IPS DF 4.7 (cell line): ENCODE data around the gene BTNL9.
A peak's percentile ranks its signal among the peaks of the same experiment; 100 is the strongest.
"Not testable (repeated sequence)": the region's sequence is repeated elsewhere in the genome, so short reads cannot be mapped to it uniquely, and the experiment has no call there.

Experiments used
- DNase-seq: peaks from one replicate; pipeline ENCODE4 v3.0.0-alpha.2; 2013; ENCODE audit warnings: low spot score; ENCODE audit errors: extremely low read depth

Gene BTNL9

DNA sequence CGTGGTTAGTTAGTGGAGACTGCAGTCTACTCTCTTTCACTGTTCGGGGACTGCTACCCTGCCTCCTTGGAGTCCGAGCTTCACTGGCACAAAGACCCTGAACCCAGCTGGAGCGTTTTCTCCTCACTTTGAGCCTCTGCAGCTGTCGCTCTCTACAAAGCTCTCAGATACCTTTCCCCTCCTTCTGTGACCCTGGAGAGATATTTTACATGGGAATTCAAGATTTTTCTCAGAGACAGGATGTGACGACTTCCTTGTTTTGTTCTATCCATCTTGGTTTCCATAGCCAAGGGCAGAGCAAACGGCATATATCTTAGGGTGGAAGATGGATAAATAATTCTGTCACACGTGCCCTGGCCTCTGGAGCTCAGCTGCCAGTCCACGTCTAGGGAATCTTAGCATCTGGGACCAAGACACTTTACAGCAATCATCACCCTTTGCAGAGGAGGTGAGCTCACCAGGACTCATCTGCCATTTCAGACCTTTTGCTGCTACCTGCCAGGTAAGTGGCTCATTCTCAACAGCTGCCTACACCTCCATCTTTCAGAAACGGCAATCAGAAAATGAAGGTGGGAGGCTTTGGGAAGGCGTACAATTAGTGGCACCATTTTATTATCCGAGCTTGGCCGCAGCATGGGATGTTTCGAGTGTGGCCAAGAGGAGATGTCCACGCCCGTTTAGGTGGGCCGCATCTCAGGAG is at the start of gene BTNL9:
Gene BTNL9, plus strand, starts transcription at position 336 of the 700 bp plus-strand sequence. CDS start 5,224 bp downstream, outside the sequence.
- DNase-seq = no peak

DNA sequence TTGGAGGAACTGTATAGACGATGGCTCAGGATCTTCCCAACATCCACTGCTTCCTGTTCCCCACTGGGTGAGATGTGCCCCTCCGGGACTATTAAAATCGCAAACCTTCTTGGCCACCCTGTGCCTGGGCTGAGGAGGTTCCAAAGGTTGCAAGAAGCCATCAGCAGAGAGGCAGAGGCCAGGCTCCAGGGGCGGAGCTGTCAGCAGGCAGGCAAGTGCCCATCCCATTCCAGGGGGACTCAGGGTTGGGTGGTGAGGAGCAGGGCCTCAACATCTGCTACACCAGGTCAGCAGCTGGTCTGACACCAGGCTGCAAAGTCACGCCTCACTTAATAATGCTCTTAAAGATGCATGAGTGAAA is 49.2 kb upstream of the BTNL9 start:
- DNase-seq = no peak

DNA sequence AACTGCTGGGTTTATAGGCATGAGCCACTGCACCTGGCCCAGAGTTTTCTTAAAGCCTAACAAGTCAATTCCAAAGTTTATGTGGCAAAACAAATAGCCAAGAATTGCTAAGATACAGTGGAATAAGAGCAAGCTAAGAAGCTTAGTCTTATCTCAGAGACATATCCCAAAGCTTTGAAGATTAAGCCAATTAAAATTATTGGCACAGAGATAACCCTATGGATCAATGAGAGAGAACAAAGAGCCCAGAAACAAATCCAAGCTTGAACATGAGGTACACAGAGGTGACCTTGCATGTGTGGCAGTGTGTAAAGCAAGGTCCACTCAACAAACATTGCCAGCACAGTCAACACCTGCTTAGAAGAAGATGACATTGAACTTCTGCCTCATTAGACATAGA is 38.1 kb upstream of the BTNL9 start:
- no peak for DNase-seq

DNA sequence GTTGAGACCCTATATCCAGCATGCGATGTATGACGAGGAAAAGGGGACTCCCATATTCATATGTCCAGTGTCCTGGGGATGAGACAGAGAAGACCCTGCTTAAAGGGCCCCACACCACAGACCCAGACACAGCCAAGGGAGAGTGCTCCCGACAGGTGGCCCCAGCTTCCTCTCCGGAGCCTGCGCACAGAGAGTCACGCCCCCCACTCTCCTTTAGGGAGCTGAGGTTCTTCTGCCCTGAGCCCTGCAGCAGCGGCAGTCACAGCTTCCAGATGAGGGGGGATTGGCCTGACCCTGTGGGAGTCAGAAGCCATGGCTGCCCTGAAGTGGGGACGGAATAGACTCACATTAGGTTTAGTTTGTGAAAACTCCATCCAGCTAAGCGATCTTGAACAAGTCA is 34.3 kb upstream of the BTNL9 start:
- DNase-seq = no peak

DNA sequence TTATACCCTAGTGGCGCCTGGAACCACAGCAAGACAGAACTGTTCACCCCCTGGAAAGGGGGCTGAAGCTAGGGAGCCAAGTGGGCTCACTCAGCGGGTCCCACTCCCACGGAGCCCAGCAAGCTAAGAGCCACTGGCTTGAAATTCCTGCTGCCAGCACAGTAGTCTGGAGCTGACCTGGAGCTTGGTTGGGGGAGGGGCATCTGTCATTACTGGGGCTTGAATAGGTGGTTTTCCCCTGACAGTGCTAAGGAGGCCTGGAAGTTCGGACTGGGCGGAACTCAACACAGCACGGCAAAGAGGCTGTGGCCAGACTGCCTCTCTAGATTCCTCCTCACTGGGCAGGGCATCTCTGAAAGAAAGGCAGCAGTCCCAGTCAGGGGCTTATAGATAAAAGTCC is 31.9 kb upstream of the BTNL9 start:
- DNase-seq = no peak

DNA sequence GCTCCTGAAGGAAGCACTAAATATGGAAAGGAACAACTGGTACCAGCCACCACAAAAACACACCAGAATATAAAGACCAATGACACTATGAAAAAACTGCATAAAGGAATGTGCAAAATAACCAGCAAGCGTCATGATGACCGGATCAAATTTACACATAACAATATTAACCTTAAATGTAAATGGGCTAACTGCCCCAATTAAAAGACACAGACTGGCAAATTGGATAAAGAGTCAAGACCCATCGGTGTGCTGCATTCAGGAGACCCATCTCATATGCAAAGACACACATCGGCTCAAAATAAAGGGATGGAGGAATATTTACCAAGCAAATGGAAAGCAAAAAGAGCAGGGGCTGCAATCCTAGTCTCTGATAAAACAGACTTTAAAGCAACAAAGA is 30.0 kb upstream of the BTNL9 start:
- DNase-seq = not testable (repeated sequence)

DNA sequence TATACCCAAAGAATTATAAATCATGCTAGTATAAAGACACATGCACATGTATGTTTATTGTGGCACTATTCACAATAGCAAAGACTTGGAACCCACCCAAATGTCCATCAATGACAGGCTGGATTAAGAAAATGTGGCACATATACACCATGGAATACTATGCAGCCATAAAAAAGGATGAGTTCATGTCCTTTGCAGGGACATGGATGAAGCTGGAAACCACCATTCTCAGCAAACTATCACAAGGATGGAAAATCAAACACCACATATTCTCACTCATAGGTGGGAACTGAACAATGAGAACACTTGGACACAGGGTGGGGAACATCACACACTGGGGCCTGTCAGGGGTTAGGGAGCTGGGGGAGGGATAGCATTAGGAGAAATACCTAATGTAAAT is 25.4 kb upstream of the BTNL9 start:
- DNase-seq = not testable (repeated sequence)

DNA sequence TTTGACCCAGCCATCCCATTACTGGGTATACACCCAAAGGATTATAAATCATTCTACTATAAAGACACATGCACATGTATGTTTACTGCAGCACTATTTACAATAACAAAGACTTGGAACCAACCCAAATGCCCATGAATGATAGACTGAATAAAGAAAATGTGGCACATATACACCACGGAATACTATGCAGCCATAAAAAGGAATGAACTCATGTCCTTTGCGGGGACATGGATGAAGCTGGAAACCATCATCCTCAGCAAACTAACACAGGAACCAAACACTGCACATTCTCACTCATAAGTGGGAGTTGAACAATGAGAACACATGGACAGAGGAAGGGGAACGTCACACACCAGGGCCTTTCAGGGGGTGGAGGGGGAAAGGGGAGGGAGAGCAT is 22.6 kb upstream of the BTNL9 start:
- not testable (repeated sequence) for DNase-seq

DNA sequence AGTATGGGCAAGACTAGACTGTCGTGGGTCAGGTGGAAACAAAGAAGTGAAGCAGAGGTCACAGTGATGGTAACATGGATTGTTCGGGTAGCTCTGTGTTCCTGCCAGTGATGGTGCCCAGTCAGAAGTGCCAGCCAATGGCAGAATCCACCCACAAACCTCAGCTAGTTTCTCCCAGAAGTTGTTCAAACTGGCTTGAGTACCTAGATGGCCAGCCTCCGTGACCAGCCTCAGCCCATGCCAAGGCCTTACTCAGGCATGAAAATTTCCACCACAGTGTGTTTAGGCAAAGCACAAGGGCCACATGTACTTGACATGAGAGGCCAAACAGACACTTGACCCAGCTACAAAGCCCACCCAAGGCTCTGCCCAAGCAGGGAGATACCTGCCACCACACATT is 19.4 kb upstream of the BTNL9 start:
- DNase-seq = no peak

DNA sequence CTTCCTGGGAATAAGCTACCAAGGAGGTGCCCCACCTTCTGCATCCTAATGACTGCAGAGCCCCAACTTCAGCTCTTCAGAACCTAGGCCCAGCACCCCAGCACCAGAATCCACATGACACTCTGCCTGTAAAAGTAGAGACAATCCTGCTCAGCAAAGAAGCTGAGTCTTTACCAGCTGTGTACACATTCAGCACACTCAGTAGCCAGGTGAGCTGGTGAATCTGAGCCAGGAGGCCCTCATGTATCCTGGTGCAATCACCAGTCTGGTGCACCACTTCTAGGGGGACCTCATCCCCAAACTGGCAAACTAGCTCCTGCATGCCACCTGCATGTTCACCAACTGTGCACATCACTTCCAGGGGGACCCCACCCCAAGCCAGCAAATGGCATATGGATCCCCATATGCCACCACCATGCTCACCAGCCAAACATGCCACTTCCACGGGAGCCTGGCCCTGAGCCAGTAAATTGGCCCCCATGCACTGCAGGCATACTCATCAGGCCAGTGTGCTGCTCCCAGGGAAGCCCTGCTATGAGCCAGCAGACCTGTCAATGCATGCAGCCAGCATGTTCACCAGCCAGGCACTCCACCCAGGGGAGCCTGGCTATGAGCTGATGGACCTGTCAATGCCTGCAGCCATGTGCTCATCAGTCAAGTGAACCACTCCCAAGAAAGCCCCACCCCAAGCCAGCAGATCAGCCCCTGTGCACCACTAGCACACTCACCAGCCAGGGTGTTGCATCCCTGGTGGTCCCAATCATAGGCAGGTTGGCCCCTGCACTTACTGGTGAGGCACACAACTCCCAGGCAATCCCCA is 15.6 kb upstream of the BTNL9 start:
- DNase-seq = no peak

DNA sequence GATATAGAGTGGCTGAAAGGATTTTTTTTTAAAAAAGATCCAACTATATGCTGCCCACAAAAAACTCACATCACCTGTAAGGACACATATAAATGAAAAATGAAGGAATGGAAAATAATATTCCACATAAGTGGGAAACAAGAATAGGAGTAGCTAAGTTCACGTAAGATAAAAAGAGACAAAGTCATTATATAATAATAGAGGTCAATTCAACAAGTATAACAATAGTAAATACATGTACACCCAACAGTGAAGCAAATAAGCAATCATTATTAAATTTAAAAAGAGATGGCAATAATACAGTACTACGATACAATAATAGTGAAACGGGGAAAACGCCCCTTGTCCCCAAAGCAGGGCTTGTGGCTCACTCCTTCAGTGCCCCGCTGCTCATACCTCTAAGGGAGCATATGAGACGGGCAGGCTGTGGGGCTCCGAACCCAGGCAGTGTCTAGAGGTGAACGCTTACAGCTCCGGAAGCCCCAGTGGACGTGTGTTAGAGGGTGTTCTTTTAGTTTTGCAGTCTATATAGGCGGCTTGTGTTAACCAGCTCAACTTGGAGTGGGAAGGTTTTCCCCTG is 12.5 kb upstream of the BTNL9 start:
- DNase-seq = no peak

DNA sequence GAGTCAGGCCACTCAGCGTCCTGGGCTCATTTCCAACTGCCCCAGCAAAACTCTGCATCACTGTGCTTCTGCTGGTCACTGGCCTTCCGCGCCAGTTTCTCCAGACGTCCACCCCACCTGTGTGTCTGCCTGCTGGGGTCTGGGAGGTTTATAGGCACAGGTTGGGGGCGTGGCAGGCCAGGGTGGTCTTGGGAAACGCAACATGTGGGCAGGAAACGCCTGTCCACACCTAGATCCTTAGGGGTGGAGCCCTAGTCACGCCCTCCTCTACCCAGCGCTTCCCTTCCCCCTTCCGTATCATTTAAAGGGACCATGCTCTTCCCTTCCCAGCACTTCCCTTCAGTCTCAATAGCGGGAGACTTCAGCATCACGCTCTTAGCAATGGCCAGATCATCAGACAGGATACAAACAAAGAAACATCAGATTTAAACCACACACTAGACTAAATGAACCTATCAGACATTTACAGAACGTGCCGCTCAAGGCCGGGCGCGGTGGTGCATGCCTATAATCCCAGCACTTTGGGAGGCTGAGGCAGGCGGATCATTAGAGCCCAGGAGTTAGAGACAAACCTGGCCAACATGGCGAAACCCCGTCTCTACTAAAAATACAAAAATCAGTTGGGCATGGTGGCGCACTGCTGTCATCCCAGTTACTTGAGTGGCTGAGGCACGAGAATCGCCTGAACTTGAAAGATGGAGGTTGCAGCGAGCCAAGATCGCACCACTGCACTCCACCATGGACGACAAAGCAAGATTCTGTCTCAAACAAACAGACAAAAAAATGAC is 11.8 kb upstream of the BTNL9 start:
- peak; percentile 53 for DNase-seq

DNA sequence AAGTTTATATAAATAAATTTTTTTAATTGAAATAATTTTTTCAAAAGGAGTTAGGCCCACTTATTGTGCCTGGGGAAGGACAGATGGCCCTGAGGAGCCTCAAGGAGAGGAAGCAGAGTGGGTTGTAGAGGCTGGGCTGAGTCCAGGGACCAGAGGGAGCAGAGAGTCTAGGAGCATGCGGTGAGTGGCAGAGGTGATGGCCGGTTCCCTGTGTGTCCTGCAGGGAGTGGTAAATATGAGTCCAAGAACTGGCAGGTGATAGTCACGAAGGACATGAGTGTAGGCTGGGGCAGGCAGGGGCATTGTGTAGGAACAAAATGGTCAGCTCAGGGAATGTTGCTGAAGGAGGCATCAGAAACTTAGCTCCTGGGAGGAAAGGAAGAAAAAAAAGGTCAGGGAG is 8.3 kb upstream of the BTNL9 start:
- DNase-seq = no peak

DNA sequence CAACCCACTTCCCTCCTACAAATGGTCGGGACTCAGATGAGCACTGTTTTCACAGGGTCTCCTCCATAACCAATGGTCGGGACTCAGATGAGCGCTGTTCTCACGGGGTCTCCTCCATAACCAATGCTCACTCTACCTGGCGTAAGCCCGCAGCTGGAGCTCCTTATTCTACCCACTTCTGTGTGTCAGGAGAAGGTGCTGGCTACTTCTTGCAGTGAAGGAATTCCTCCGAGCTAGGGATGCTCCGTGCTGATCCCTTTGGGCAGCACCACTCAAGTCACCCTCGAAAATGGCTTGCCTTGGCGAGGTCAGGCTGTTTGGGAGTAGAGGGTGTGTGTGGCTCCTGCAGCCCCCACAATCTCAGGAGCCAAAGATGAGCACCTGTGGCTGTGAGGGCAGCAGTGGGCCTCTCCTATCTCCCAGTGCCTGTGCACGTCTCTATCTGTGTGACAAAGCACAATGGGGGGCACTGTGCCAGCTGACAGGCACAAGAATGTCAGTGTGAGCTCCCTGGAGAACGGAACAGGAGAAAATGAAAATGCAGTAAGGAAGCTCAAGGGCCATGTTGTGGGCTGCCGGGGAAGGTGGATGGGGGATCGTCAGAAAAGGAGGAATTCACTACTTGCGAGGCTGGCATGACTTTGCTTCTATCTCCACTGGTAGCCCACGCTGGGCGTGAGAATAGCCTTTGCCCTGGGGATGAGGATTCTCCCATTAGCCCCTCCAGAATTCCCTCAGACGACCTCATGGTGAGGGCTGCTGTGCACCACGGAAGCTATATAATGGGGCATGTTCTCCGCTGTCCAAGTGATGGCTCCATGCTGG is 3.9 kb upstream of the BTNL9 start:
- DNase-seq = no peak

DNA sequence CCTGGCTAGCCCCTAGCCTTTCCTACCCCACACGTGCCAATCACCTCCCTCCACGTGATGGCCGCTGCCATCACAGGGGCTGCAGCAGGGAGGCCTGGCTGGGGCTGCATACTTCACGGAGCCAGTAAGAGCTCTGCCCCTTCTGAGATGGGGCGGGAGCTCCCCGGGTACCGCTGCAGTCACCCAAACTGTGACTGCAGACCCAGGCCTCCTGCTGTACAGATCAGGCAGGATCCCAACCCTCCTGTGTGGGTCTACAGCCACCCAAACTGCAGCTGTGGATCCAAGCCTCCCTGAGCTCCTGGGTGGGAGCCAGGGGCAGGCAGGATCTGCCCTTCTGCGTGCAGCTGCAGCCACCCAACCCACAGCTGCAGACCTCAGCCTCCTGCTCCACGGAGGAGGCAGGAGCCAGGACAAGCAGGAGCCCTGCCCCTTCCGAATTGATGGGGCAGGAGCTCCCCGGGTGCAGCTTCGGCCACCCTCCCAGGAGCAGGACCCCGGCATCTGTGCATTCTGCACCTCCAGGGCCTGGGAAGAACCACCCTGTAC is 3.2 kb upstream of the BTNL9 start:
- DNase-seq = no peak

DNA sequence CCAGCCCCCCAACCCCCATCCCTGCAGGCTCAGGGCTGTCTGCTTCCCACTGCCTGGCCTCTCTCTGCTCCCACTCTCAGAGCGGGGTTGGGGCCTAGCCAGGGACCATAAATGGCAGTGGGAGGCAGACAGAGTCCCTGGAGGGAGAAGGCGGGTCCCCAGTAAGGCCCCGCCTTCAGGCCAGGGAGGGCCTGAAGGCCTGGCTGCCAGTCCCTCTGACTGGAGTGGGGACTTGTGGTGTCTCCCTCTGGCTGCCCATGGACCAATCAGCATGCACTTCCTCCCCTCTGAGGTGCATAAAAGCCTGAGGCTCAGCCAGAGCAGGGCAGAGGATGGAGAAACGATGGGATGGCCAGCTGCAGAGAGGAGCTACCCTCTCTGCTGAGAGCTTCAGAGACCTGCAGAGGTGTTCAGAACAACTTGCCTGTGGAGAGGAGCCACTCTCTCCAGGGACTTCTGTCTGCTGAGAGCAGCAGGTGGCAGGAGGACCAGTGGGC is 2.7 kb upstream of the BTNL9 start:
- DNase-seq = no peak

DNA sequence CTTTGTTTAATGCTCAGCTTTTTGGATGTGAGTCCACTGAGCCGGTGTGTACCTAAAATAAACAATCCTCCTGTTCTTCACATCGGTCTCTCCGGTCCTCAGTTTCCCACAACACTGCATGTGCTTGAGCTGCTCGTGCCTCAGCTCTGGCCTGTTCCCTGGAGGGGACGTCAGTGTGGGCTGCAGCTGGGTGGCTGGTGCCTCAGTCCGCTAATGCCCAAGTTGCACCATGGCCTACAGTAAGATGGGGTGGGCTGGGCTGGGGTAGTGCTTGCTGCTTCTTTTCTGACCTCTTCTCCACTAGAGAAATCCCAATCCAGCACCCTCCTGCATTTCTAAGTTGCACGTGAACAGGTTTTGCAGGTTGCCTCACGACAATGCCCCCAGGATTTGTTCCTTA is 595 bp upstream of the BTNL9 start:
- no peak for DNase-seq

DNA sequence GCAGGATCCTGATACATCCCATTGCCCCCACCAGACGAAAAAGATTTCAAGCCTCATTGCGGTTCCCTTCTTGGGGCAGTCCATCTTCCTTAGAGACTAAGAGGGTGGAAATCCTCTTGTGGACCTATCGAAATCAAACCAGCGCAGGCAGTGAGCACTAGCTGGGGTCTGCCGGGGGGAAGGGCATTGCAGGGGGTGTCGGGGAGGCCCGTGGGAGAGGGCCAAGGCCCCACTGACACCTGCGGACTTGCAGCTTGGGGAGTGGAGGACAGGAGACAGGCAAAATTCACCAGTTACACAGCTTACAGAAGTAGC is 522 bp downstream of the BTNL9 start:
- no peak for DNase-seq

DNA sequence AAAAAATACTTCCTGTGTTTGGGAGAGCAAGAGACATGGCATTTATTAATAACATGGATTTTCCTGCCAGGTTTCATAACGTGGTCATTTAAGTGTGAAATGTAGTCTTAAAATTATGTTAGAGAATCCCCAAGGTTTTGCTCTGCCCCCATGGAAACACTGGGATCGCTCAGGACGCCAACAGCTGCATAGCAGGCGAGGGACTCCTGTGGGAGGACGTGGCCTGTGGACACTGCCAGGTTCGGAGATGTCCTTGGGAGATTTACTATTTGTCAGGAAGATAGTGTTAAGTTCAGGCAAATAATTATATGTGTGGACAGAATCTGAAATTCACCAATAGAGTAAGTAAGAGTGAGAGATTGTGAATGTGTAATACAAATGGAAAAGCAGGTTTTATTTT is 977 bp downstream of the BTNL9 start:
- DNase-seq = no peak

DNA sequence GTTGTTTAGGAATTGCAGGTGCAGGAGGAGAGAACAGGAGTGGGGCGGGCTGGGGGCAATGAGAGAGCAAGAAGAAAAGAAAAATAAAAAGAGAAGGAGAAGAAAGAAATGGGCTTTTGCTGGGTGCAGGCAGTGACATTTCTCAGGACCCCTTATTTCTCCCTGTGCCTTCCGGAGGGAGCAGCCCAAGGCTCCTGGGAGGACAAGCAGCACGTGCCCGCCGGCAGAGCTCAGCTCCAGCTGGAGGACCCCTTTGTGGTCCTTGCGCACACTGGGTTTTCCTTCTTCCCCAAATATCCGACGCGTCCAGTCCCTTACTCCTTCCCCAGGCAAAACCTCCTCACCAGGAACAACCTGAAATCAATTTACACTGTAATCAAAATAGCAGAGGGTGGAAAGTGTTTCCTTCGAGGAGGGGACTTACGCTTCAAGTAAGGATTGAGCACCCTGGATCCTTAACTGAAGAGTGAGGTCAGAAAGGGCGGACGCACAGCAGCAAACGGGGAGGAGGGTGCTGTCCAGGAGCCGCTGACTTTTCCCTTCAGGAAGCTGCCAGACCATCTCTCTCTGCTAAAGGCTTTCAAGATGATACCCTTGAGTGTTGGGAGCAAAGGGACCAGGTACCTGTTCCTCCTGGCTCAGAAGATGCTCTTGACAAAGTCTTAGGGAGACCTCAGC is 2.1 kb downstream of the BTNL9 start:
- no peak for DNase-seq
